Memory B cell (primary cell): Measurements from ENCODE around the gene KHK.
A peak's percentile ranks its signal among the peaks of the same experiment; 100 is the strongest.
"Not testable (repeated sequence)": the region's sequence is repeated elsewhere in the genome, so short reads cannot be mapped to it uniquely, and the experiment has no call there.

ENCODE experiments used
- ATAC-seq: fragments of 150-1000 bp; cut with Tn5 transposase; 2 replicates; pipeline ENCODE4 v1.10.0; 2021; ENCODE audit warnings: low read depth, mild to moderate bottlenecking, moderate library complexity
- DNase-seq, 2 donors: peaks; one replicate each; pipeline ENCODE4 v3.0.0; 2022; ENCODE audit warnings: low spot score in 2 of 2
- H3K27ac Mint-ChIP-seq: one replicate; pipeline ENCODE4 v1.8.0; 2022; ENCODE audit warnings: mild to moderate bottlenecking, moderate library complexity, mixed read lengths
- H3K27me3 Mint-ChIP-seq: one replicate; pipeline ENCODE4 v1.8.0; 2022; ENCODE audit warnings: mixed read lengths
- H3K36me3 Mint-ChIP-seq: one replicate; pipeline ENCODE4 v1.8.0; 2022; ENCODE audit warnings: mild to moderate bottlenecking, mixed read lengths
- H3K4me1 Mint-ChIP-seq: one replicate; pipeline ENCODE4 v1.8.0; 2022; ENCODE audit warnings: mixed read lengths
- H3K4me3 Mint-ChIP-seq: one replicate; pipeline ENCODE4 v1.8.0; 2022; ENCODE audit warnings: mild to moderate bottlenecking, moderate library complexity, mixed read lengths
- H3K9me3 Mint-ChIP-seq: one replicate; pipeline ENCODE4 v1.8.0; 2022; ENCODE audit warnings: mixed read lengths

The KHK gene

DNA sequence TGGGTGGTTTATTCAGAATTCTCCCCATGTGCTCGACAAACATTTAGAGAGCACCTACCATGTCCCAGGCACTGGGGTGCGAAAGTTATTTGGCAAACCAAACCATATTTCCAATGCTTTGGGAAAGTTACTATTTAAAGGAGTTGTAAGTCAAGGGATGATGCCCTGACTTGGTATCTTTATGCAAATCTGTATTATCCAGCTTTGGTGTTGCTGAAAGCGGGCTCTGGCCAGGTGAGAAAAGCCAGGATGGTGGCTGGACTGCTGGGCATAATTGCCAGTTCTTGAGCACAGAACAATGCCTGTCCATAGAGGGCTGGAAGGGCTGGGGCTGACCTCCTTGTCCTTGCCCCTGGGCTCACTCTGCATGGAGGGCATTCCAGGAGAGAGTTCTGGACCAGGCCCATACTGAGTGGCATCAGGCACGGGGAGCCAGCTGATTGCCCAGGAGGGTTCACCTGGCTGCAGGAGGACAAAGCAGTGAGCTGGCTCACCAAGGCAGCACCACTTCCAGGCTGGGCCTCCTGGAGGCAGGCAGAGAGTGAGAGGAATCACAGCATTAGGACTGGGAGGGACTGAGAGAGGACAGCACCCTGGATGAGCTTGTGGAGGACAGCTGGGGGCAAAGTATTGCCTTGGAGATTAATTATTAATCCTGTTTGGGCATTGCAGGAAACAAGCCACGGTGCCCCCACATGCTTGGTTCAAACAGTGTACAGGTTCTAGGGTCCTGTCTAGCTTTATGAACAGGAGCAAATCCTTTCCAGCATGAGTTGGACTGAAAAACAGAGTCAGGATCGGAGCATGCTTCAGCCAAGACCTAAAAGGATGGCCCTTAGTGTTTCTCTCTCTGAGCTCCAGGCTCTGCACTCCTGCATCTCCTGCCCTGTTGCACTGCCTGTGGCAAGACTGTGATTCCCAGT lies 7.1 kb downstream of the KHK start:
- Mint-ChIP-seq H3K9me3 (no peaks in the 10 kb centered on the region), H3K27ac (no peak overlapping the region), H3K27me3 (no peaks in the 10 kb centered on the region), H3K4me3 (no peak overlapping the region), H3K36me3 (no peaks in the 10 kb centered on the region), H3K4me1 (peaks cover 5% of the 10 kb centered on the region)
- DNase-seq (no peak), ATAC-seq (no peak)

DNA sequence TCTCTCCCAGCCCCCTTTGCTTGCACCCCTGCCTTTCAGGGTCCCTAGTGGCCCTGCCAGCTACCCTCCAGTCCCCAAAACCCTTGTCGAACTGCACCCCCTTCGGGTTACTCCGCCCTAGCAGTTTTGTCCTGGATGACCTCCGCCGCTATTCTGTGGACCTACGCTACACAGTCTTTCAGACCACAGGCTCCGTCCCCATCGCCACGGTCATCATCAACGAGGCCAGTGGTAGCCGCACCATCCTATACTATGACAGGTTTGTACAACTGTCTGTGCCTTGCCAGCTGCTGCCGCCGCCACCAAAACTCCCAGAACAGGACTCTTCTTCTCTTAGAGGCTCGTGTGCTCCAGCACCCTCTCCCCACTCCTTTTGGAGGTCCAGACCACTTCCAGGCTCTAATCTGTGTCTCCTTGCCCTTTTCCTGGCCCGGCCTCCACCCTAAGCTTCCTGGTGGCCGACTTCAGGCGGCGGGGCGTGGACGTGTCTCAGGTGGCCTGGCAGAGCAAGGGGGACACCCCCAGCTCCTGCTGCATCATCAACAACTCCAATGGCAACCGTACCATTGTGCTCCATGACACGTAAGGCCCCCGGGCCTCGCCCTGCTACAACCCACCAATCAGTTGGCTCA lies 7.9 kb downstream of the KHK start:
- no peak overlapping the region for H3K4me3 Mint-ChIP-seq
- peaks cover 5% of the 10 kb centered on the region for H3K4me1 Mint-ChIP-seq
- no peaks in the 10 kb centered on the region for H3K27me3 Mint-ChIP-seq
- H3K27ac Mint-ChIP-seq = no peak overlapping the region
- no peaks in the 10 kb centered on the region for H3K9me3 Mint-ChIP-seq
- H3K36me3 Mint-ChIP-seq = no peaks in the 10 kb centered on the region
- ATAC-seq = no peak
- DNase-seq = no peak

DNA sequence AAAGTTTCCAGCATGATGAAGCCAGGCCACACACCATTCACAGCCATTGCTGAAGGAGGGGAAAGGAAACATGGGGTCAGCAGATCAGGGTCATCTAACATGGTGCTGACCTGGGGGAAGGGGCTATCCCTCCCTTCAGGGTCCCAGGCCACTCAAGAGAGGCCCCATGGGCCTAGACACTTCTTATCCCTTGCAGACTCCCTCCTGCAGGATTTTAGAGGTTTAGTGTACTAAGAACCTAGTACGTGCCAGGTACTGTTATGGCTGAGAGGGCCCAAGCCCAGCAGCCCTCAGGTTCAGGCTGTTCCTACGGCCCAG lies 8.8 kb downstream of the KHK start:
- Mint-ChIP-seq H3K27ac (no peak overlapping the region), H3K27me3 (no peaks in the 10 kb centered on the region), H3K4me3 (peak overlapping the region; percentile 76), H3K4me1 (peaks cover 5% of the 10 kb centered on the region), H3K36me3 (no peaks in the 10 kb centered on the region), H3K9me3 (no peaks in the 10 kb centered on the region)
- ATAC-seq = no peak
- no peak for DNase-seq

DNA sequence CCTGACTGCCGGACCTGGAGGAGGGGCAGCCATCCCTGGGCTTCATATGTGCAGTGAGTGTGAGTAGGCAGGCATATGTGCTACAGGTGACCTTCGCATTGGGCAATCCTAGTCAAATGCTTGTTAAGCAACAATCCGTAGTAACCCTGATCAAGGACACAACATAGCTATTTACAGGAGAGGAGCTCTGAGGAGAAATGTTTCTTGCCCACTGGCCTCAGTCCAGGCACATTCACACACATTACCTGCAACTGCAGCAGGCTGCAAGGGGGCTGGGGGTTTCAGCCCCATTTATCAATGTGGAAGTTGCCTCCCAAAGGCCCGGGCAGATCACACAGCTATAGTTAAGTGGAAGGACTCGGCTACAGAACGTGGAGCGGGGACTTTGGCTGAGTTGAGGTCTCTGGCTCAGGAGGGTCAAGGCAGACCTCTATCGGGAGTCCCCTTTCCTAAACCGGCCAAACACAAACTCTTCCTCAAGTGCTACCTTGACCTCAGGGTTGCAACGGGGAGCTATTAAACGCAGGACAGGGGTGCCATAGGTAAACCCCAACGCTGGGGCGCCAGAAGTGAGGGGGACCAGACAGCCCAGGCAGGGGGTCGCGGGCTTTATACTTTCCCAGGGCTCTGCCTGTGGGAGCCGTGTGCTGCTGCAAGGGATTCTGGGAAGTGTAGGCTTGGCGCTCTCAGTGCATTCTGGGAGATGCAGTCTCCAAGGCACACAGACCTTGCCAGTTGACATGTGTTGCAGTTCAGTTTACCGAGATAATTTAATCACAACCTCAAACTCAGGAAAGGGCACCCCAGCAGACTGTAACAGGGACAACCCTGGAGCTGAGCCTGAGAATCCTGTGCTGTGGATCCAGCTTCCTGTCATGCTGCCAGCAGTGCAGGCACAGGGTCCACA lies 9.4 kb downstream of the KHK start:
- H3K27ac Mint-ChIP-seq = no peak overlapping the region
- H3K36me3 Mint-ChIP-seq = no peaks in the 10 kb centered on the region
- DNase-seq = peak in 1 of 2 donors; percentile 25
- peak overlapping the region; percentile 76 for H3K4me3 Mint-ChIP-seq
- ATAC-seq = peak; percentile 85
- no peaks in the 10 kb centered on the region for H3K27me3 Mint-ChIP-seq
- H3K9me3 Mint-ChIP-seq = no peaks in the 10 kb centered on the region
- H3K4me1 Mint-ChIP-seq = peaks cover 5% of the 10 kb centered on the region

DNA sequence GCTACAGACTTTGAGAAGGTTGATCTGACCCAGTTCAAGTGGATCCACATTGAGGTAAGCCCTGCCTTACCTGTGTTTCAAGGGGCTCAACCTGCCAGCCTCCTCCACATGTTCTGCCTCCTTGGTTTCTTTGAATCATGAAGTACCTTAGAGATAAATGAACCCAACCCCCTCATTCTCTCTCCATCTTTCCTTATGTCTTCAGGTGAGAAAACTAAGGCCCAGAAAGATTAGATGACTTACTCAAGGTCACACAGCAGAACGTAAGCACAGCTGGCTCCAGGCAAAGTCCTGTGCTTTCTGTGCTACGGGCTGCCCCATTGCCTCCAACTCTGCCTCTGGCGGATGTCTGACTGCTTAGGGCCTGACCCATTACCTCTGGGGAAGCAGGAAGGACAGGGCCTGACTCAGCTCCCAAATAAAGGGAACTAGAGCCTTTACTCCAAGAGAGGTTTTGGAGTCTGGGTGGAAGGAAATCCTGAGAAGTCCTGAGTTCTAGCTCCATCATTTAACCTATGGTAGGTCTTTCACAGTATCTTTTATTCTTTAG lies 10.3 kb downstream of the KHK start:
- peaks cover 5% of the 10 kb centered on the region for H3K4me1 Mint-ChIP-seq
- no peaks in the 10 kb centered on the region for H3K36me3 Mint-ChIP-seq
- H3K9me3 Mint-ChIP-seq = no peaks in the 10 kb centered on the region
- no peak overlapping the region for H3K27ac Mint-ChIP-seq
- no peaks in the 10 kb centered on the region for H3K27me3 Mint-ChIP-seq
- H3K4me3 Mint-ChIP-seq = no peak overlapping the region
- DNase-seq (no peak), ATAC-seq (no peak)

DNA sequence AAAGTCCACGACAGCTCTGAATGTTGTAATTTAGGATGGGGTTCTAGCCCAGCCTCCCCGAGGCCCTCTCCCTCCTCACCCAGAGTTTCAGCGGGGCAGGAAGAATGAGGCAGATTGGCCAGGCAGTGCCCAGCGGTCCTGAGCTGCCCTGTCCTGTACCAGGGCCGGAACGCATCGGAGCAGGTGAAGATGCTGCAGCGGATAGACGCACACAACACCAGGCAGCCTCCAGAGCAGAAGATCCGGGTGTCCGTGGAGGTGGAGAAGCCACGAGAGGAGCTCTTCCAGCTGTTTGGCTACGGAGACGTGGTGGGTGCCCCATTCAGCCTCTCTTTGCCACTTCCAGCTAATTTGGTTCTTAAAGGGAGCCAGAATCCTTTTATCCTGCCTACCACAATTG lies 10.8 kb downstream of the KHK start:
- peaks cover 5% of the 10 kb centered on the region for H3K4me1 Mint-ChIP-seq
- H3K27me3 Mint-ChIP-seq = peaks cover 2% of the 10 kb centered on the region
- no peaks in the 10 kb centered on the region for H3K36me3 Mint-ChIP-seq
- DNase-seq (no peak), ATAC-seq (no peak)
- H3K27ac Mint-ChIP-seq = no peak overlapping the region
- H3K9me3 Mint-ChIP-seq = no peaks in the 10 kb centered on the region
- H3K4me3 Mint-ChIP-seq = no peak overlapping the region

DNA sequence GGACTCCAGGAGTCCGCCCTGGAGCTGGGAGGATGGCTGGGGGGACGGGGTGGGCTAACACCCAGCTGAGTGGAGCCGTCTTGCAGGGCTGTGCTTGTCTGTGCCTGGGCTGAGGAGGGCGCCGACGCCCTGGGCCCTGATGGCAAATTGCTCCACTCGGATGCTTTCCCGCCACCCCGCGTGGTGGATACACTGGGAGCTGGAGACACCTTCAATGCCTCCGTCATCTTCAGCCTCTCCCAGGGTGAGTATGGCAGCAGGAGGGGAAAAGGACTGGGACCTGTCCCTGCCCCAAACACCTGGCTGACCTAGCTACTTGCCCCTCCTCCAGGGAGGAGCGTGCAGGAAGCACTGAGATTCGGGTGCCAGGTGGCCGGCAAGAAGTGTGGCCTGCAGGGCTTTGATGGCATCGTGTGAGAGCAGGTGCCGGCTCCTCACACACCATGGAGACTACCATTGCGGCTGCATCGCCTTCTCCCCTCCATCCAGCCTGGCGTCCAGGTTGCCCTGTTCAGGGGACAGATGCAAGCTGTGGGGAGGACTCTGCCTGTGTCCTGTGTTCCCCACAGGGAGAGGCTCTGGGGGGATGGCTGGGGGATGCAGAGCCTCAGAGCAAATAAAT lies 12.9 kb downstream of the KHK start:
- no peak for ATAC-seq
- Mint-ChIP-seq H3K36me3 (no peaks in the 10 kb centered on the region), H3K4me3 (no peak overlapping the region), H3K27ac (no peak overlapping the region), H3K27me3 (peaks cover 2% of the 10 kb centered on the region), H3K4me1 (peaks cover 5% of the 10 kb centered on the region), H3K9me3 (no peaks in the 10 kb centered on the region)
- no peak for DNase-seq

DNA sequence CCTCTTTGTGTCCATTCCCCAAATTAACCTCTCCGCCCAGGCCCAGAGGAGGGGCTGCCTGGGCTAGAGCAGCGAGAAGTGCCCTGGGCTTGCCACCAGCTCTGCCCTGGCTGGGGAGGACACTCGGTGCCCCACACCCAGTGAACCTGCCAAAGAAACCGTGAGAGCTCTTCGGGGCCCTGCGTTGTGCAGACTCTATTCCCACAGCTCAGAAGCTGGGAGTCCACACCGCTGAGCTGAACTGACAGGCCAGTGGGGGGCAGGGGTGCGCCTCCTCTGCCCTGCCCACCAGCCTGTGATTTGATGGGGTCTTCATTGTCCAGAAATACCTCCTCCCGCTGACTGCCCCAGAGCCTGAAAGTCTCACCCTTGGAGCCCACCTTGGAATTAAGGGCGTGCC lies 13.5 kb downstream of the KHK start:
- DNase-seq (no peak), ATAC-seq (no peak)
- peaks cover 5% of the 10 kb centered on the region for H3K27me3 Mint-ChIP-seq
- no peak overlapping the region for H3K27ac Mint-ChIP-seq
- no peak overlapping the region for H3K4me3 Mint-ChIP-seq
- no peaks in the 10 kb centered on the region for H3K9me3 Mint-ChIP-seq
- no peaks in the 10 kb centered on the region for H3K36me3 Mint-ChIP-seq
- H3K4me1 Mint-ChIP-seq = peaks cover 5% of the 10 kb centered on the region

DNA sequence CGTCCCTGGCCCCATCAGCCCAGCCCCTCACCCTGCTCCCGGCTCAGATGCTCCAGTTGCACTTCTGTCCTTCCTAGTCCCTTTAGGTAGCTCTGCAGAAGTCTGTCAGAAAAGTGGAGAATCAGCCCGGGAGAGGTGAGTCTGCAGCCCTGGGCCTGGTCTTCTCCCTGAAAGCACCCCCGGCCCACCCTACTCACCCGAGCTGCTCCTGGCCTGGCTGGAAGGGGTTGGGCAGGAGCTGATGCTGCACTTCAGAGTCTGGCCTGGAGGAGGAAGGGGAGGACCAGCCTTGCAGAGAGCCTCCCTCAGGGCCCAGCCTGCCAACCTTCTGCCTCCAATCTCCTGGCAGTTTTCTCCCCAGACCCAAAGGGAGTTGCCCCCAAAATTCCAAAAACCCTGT lies 15.8 kb downstream of the KHK start:
- DNase-seq (no peak), ATAC-seq (no peak)
- Mint-ChIP-seq H3K4me3 (no peak overlapping the region), H3K27ac (no peak overlapping the region), H3K9me3 (no peaks in the 10 kb centered on the region), H3K4me1 (no peaks in the 10 kb centered on the region), H3K27me3 (peaks cover 5% of the 10 kb centered on the region), H3K36me3 (no peaks in the 10 kb centered on the region)

DNA sequence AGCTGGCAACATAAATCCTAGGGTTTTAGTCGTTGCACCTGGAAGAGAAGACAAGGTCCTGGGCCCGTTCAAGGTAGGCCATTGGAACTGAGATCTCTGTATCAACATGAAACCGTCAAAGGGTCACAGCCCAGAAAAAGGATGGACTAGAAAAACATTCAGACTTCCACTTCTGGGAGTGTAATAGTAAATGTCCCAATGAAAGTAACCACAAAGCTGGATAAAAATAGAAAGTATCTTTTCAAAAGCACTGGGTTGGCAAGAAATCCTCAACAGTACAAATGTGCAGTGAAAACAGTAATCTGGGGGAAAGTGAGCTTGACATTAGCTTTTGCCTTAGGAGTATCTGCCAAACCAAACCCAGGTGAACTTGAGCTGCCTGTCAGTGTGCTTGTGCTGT lies 19.4 kb downstream of the KHK start:
- Mint-ChIP-seq H3K27me3 (peaks cover 7% of the 10 kb centered on the region), H3K4me3 (no peak overlapping the region)
- ATAC-seq = no peak

DNA sequence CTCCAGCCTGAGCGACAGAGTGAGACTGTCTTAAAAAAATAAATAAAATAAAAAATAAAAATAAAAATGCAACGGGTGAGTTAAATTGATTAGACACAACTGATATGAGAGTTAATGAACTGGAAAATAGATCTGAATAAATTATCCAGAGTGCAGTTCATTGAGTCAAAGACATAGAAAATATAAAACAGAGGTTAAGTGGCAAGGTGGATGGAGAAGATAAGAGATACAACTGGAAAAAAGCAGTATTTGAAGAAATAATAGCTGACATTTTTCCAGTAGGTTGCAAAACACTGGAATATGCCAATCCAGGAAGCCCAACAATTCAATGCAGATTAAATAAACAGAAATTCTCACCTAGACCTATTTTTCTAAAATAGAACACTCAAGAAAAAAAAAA lies 21.6 kb downstream of the KHK start:
- Mint-ChIP-seq H3K4me3 (no peak overlapping the region), H3K27me3 (peaks cover 6% of the 10 kb centered on the region), H3K4me1 (no peaks in the 10 kb centered on the region), H3K27ac (no peak overlapping the region), H3K36me3 (no peaks in the 10 kb centered on the region), H3K9me3 (no peaks in the 10 kb centered on the region)
- no peak for ATAC-seq
- DNase-seq = no peak

More for the DNA sequence above, 19.4 kb downstream of the KHK start:
- Mint-ChIP-seq H3K9me3 (no peaks in the 10 kb centered on the region), H3K4me1 (no peaks in the 10 kb centered on the region), H3K36me3 (no peaks in the 10 kb centered on the region), H3K27ac (no peak overlapping the region)
- no peak for DNase-seq

DNA sequence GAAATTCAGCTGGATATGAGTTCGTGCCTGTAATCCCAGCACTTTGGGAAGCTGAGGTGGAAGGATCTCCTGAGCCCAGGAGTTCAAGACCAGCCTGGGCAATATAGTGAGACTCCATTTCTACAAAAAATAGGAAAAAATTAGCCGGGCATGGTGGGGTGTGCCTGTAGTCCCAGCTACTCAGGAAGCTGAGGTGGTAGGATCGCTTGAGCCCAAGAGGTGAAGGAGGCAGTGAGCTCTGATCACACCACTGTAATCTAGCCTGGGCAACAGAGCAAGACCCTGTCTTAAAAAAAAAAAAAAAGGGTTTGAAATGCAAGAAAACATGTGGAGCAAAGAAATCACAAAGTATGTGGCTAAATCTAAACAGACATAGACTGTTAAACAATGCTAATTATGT lies 22.5 kb downstream of the KHK start:
- peaks cover 6% of the 10 kb centered on the region for H3K27me3 Mint-ChIP-seq
- ATAC-seq (no peak), DNase-seq (no peak)
- no peaks in the 10 kb centered on the region for H3K9me3 Mint-ChIP-seq
- H3K4me1 Mint-ChIP-seq = no peaks in the 10 kb centered on the region
- H3K4me3 Mint-ChIP-seq = no peak overlapping the region
- H3K36me3 Mint-ChIP-seq = no peaks in the 10 kb centered on the region
- H3K27ac Mint-ChIP-seq = no peak overlapping the region

DNA sequence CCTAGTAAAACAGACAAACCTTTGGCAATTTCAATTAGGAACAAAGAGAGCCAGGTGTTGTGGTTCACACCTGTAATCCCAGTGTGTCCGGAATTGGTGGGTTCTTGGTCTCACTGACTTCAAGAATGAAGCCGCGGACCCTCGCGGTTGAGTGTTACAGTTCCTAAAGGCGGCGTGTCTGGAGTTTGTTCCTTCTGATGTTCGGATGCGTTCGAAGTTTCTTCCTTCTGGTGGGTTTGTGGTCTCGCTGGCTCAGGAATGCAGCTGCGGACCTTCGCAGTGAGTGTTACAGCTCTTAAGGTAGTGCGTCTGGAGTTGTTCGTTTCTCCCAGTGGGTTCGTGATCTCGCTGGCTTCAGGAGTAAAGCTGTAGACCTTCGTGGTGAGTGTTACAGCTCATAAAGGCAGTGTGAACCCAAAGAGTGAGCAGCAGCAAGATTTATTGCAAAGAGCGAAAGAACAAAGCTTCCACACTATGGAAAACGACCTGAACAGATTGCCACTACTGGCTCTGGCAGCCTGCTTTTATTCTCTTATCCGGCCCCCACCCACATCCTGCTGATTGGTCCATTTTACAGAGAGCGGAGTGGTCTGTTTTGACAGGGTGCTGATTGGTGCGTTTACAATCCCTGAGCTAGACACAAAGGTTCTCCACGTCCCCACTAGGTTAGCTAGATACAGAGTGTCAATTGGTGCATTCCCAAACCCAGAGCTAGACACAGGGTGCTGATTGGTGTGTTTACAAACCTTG lies 24.2 kb downstream of the KHK start:
- H3K9me3 Mint-ChIP-seq, ATAC-seq, DNase-seq, H3K4me1 Mint-ChIP-seq, H3K36me3 Mint-ChIP-seq, H3K4me3 Mint-ChIP-seq, H3K27ac Mint-ChIP-seq, H3K27me3 Mint-ChIP-seq: not testable (repeated sequence)
